ENCODE data around the gene RSL1D1. TPM values are rescaled to one million over a fixed set of nuclear protein-coding genes. Genes with fewer than 3 reads are reported as not detected.
"Not testable (repeated sequence)": the region's sequence is repeated elsewhere in the genome, so short reads cannot be mapped to it uniquely, and the experiment has no call there.

The RSL1D1 gene
- total RNA-seq, 1 experiment from 2014 or later: 137 TPM

GRCh38 chr16:11797166-11797956 is 54.0 kb downstream of the RSL1D1 start, which contains the start of gene ZC3H7A:
TSS of gene ZC3H7A (minus strand) at chr16:11797258. CDS start at chr16:11782354, 14,904 bp downstream.
- peak; percentile 95 for DNase-seq (ENCODE audit: low read depth)

- DNase-seq (ENCODE audit: low read depth): peak; percentile 63
Measured at GRCh38 chr16:11796227-11797165, 54.8 kb downstream of the RSL1D1 start.

GRCh38 chr16:11795887-11796226 is 55.5 kb downstream of the RSL1D1 start:
- no peak for DNase-seq (ENCODE audit: low read depth)

GRCh38 chr16:11794996-11795886 is 56.1 kb downstream of the RSL1D1 start:
- DNase-seq (ENCODE audit: low read depth): no peak

GRCh38 chr16:11794447-11794846 is 56.9 kb downstream of the RSL1D1 start:
- DNase-seq (ENCODE audit: low read depth): no peak

DNA sequence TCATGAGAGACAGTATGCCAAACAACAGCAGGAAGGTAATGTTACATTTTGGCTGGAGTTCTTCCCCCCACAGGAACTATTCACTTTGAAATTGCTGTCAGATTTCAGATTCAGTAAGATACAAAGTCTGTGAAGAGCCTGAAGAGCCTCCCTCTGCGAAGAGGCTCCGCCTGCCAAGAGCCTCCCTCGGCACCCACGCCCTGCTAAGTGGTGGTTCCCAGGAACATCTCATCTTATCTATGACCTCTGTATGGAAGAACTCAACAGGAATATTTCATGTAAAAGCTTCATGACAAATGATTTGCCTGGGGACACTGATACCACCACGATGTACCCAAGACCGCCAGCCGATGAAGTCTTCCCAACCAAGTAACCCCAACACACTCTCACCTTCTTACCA is 57.5 kb downstream of the RSL1D1 start:
- no peak for DNase-seq (ENCODE audit: low read depth)

DNA sequence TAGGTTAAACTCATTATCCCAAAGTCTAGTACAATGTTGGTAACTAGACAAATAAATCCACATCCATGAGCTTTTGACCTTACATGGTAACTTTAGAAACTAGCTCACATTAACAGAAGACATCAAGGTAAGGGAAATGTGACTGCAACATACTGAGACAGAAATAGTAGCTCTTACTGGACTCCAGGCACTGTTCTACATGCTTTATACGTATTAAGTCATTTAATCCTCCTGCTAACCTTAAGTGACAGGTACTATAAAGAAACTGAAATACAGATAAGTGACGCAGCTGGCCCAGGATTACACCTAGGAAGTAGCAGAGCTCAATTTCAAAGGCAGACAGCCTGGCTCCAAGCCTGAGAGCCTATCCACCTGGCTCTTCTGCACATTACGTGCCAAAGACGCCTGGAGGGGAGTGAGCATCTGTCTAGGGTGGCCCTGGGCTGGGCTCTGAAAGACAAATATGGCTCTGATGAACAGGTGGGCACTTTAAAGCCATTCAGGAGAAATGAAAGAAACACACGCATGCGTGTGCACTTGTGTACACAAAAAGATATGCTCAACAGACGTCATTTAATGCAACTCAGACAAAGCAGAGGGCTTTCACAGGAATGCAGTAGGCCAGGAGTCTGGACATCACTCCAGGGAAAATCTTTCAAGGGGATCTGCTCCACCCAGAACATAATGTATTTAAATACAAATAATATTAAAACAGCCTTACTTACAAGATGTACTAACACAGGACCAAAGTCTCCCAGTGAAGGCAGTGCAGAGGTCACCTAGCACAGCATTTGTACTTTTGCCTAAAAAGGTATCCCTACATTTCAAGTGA is 58.7 kb downstream of the RSL1D1 start:
- no peak for DNase-seq (ENCODE audit: low read depth)

- no peak for DNase-seq (ENCODE audit: low read depth)
Measured at GRCh38 chr16:11791144-11791828, 60.1 kb downstream of the RSL1D1 start.

GRCh38 chr16:11788914-11789313 is 62.4 kb downstream of the RSL1D1 start:
- DNase-seq (ENCODE audit: low read depth): no peak

GRCh38 chr16:11784980-11785599 is 66.3 kb downstream of the RSL1D1 start:
- not testable (repeated sequence) for DNase-seq (ENCODE audit: low read depth)

DNA sequence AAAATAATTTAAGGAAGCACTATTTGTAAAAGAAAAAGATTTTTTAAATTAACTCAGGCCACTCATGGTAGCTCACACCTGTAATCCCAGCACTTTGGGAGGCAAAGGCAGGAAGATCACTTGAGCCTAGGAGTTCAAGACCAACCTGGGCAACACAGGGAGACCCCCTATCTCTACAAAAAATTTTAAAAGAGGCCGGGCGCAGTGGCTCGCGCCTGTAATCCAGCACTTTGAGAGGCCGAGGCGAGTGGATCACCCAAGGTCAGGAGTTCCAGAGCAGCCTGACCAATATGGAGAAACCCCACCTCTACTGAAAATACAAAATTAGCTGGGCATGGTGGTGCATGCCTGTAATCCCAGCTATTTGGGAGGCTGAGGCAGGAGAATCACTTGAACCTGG is 67.0 kb downstream of the RSL1D1 start:
- not testable (repeated sequence) for DNase-seq (ENCODE audit: low read depth)

- no peak for DNase-seq (ENCODE audit: low read depth)
Measured at GRCh38 chr16:11784038-11784369, 67.3 kb downstream of the RSL1D1 start.

Other genes starting within 250 kb of the RSL1D1 start
- gene SNN, start 183.1 kb downstream of the RSL1D1 start, total RNA-seq (2014; rRNA removed; shearing (Covaris generic)): 7.1 and 7.2 TPM in 2 replicates
- gene TXNDC11, start 108.7 kb downstream of the RSL1D1 start, total RNA-seq (2014; rRNA removed; shearing (Covaris generic)): 18.8 and 21.7 TPM in 2 replicates
- gene ZC3H7A, start 54.3 kb downstream of the RSL1D1 start, total RNA-seq (2014; rRNA removed; shearing (Covaris generic)): 22.1 and 32.4 TPM in 2 replicates
- gene GSPT1, start 64.4 kb upstream of the RSL1D1 start, total RNA-seq (2014; rRNA removed; shearing (Covaris generic)): 77.2 and 102 TPM in 2 replicates
- 1.3 and 5.0 TPM in 2 replicates for gene NPIPB2, start 90.5 kb upstream of the RSL1D1 start, total RNA-seq (2014; rRNA removed; shearing (Covaris generic))
- gene TNFRSF17, start 113.7 kb upstream of the RSL1D1 start, total RNA-seq (2014; rRNA removed; shearing (Covaris generic)): 0.48 TPM in 1 of 2 replicates, not detected in the other
- 4.9 and 9.9 TPM in 2 replicates for gene SNX29, start 125.2 kb upstream of the RSL1D1 start, total RNA-seq (2014; rRNA removed; shearing (Covaris generic))

Measured in RPMI7951 (cell line).